Right lobe of liver (tissue), 6 donors: ENCODE results near the gene SATL1. TPM values are rescaled to one million over a fixed set of nuclear protein-coding genes. Genes with fewer than 3 reads are reported as not detected.
A peak's percentile ranks its signal among the peaks of the same experiment; 100 is the strongest.
"Not testable (repeated sequence)": the region's sequence is repeated elsewhere in the genome, so short reads cannot be mapped to it uniquely, and the experiment has no call there.

Experiments used
- ATAC-seq, 4 donors: fragments of 200-7000 bp; cut with Tn5 transposase; one replicate each; pipeline ENCODE4 v1.9.1; 2020; ENCODE audit warnings: mild to moderate bottlenecking in 4 of 4, moderate library complexity in 4 of 4
- DNase-seq, 3 donors: peaks; one replicate each; pipeline ENCODE4 v3.0.0-alpha.2; 2020
- H3K27ac ChIP-seq, 3 donors: fragments of 200-600 bp; one replicate each; pipeline ENCODE4 v1.8.0; 2022
- H3K27me3 ChIP-seq, 2 donors: fragments of 200-600 bp; one replicate each; pipeline ENCODE4 v1.8.0; 2022
- H3K36me3 ChIP-seq, 4 donors: fragments of 200-600 bp; sonication (generic) in 1 of 4; one replicate each; pipeline versions ENCODE4 v1.5.1 to v1.8.0; 2017 to 2022; ENCODE audit warnings: control low read depth in 1 of 4
- H3K4me1 ChIP-seq, 4 donors: fragments of 200-600 bp; sonication (generic) in 1 of 4; one replicate each; pipeline versions ENCODE4 v1.5.1 to v1.8.0; 2017 to 2022; ENCODE audit warnings: control low read depth in 1 of 4
- H3K4me3 ChIP-seq, 3 donors: fragments of 200-600 bp; one replicate each; pipeline ENCODE4 v1.8.0; 2022
- H3K9me3 ChIP-seq, 4 donors: fragments of 200-600 bp; sonication (generic) in 1 of 4; one replicate each; pipeline versions ENCODE4 v1.5.1 to v1.8.0; 2017 to 2022; ENCODE audit warnings: control low read depth in 1 of 4
- CTCF ChIP-seq, 4 donors: fragments of 200-600 bp in 3 of 4; fragments of 450-650 bp in 1 of 4; IDR thresholded peaks; one replicate each; pipeline versions ENCODE4 v1.5.1 to v1.8.0; 2016 to 2022; ENCODE audit warnings: antibody characterized with exemption in 4 of 4, mild to moderate bottlenecking in 2 of 4
- POLR2A ChIP-seq: fragments of 450-650 bp; IDR thresholded peaks from one replicate; pipeline ENCODE4 v1.6.1; 2017; ENCODE audit warnings: antibody characterized with exemption, mild to moderate bottlenecking
- WGBS: methylation state at CpG from one replicate; pipeline ENCODE4 v1.1.6; 2018; ENCODE audit warnings: low coverage, low lambda C conversion rate; ENCODE audit not compliant: insufficient coverage; ENCODE audit errors: missing lambda C conversion rate; 5-methylcytosine and 5-hydroxymethylcytosine counted together
- intact Hi-C, 2 donors: fragments of 100-400 bp; cut with DNase I; formaldehyde crosslinking; loops; one replicate each; pipeline versions ENCODE4 v1.11.2 to v1.14.1; 2022
- total RNA-seq, 6 experiments: library from RNA; depleted of rRNA in 2 of 6; stranded (reverse); fragments of >200 nt in 2 of 6; fragmentation: NEBNext Ultra II Directional in 3 of 6; extraction: Animal tissue kit (Norgen Biotek cat#: 25700) in 3 of 6; gene quantifications; one replicate each; pipeline versions ENCODE4 v1.1.0 to v1.2.4, GENCODE V29; 2016 to 2023
- donor health status: DM: no; HTN: yes; CAD: no.
- donor health status: DM: no; HTN: no; CAD: no.
- donor health status: DM: no; HTN: no; CAD: no.
- donor health status: DM: no; HTN: yes; CAD: no.
- donor health status: DM: no; HTN: yes; CAD: no.

The SATL1 gene
- total RNA-seq, 6 experiments from 2014 or later: not detected

DNA sequence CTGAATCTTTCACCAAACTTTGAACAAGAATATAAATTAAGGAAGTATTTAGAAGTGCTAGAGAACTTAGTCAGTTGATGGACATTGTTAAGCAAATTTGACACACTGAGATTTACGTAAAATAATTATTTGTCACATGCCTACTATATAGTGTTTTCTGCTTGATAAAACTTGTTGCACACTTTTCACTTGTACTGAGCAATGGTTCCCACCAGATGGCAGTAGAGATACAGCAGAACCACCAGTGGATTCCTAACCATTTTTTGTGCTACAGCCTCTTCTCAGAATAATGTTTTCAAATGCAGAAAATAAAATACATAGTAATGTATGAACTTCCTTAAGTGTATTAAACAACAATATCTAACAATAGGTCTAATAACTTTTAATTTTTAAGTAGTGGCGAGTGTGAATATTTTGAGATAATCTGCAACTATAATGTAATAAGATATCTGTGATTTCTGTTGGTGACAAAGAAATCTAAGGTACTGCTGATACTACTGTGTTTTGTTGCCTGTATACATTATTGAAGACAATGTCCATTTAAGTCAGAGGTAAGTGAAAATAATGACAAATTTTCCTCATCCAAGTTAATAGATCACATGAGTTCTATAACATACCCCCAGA lies 158.7 kb downstream of the SATL1 start:
- H3K9me3 ChIP-seq: no peaks in the 10 kb centered on the region
- no peak overlapping the region for H3K4me3 ChIP-seq
- DNase-seq (no peak), ATAC-seq (peak; percentile 68 to 78 (median 76))
- no peaks in the 10 kb centered on the region for H3K36me3 ChIP-seq
- peaks cover 0 to 7% of the 10 kb centered on the region in 2 donors for H3K27me3 ChIP-seq
- intact Hi-C loops: no loop called here
- no peaks in the 10 kb centered on the region for H3K4me1 ChIP-seq
- WGBS: 34% methylated on average over 2 of the region's 2 CpGs
- TF ChIP-seq POLR2A (no peak), CTCF (IDR thresholded peaks at IDR 0.05) (peak; percentile 58 to 95 (median 90))
- no peak overlapping the region for H3K27ac ChIP-seq

DNA sequence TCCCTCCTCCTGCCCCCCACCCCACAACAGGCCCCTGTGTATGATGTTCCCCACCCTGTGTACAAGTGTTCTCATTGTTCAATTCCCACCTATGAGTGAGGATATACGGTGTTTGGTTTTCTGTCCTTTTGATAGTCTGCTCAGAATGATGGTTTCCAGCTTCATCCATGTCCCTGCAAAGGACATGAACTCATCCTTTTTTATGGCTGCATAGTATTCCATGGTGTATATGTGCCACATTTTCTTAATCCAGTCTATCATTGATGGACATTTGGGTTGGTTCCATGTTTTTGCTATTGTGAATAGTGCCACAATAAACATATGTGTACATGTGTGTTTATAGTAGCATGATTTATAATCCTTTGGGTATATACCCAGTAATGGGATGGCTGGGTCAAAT lies 166.3 kb downstream of the SATL1 start:
- 62% methylated on average over 1 of the region's 1 CpG for WGBS
- intact Hi-C loops, H3K4me3 ChIP-seq, DNase-seq, H3K27me3 ChIP-seq, ATAC-seq, H3K4me1 ChIP-seq, H3K9me3 ChIP-seq, H3K36me3 ChIP-seq, H3K27ac ChIP-seq: not testable (repeated sequence)

- intact Hi-C loops: no loop called here
- TF ChIP-seq CTCF (IDR thresholded peaks at IDR 0.05) (no peak), POLR2A (no peak)
- Histone ChIP-seq H3K9me3 (no peaks in the 10 kb centered on the region), H3K4me1 (no peaks in the 10 kb centered on the region), H3K27me3 (no peaks in the 10 kb centered on the region), H3K27ac (no peak overlapping the region), H3K4me3 (no peak overlapping the region), H3K36me3 (no peaks in the 10 kb centered on the region)
- WGBS: 35% methylated on average over 4 of the region's 4 CpGs
- DNase-seq (no peak), ATAC-seq (no peak)
Measured at GRCh38 chrX:85065512-85066198, 177.9 kb downstream of the SATL1 start.

- Histone ChIP-seq H3K36me3 (no peaks in the 10 kb centered on the region), H3K27me3 (peaks cover 0 to 7% of the 10 kb centered on the region in 2 donors), H3K9me3 (no peaks in the 10 kb centered on the region), H3K4me1 (no peaks in the 10 kb centered on the region), H3K4me3 (no peak overlapping the region), H3K27ac (no peak overlapping the region)
- DNase-seq: no peak
- WGBS: 13% methylated on average over 2 of the region's 2 CpGs
- intact Hi-C loops: no loop called here
- TF ChIP-seq CTCF (IDR thresholded peaks at IDR 0.05): peak; percentile 21 to 50 (median 34)
- TF ChIP-seq POLR2A: no peak
- ATAC-seq: no peak
Measured at GRCh38 chrX:85052636-85053343, 190.8 kb downstream of the SATL1 start.

GRCh38 chrX:85052205-85052604 lies 191.4 kb downstream of the SATL1 start:
- DNase-seq: no peak
- Histone ChIP-seq H3K4me3 (no peak overlapping the region), H3K36me3 (no peaks in the 10 kb centered on the region), H3K27me3 (peaks cover 0 to 7% of the 10 kb centered on the region in 2 donors), H3K27ac (no peak overlapping the region), H3K9me3 (no peaks in the 10 kb centered on the region), H3K4me1 (no peaks in the 10 kb centered on the region)
- intact Hi-C loops: no loop called here
- WGBS: 23% methylated on average over 3 of the region's 3 CpGs
- ATAC-seq: no peak
- TF ChIP-seq CTCF (IDR thresholded peaks at IDR 0.05) (no peak), POLR2A (no peak)
